ENCODE data around the gene ZNF469.
"Not testable (repeated sequence)": the region's sequence is repeated elsewhere in the genome, so short reads cannot be mapped to it uniquely, and the experiment has no call there.

Gene ZNF469

GRCh38 chr16:88360401-88360800, 22.4 kb upstream of the ZNF469 start:
- DNase-seq (ENCODE audit: low read depth in 2 of 2): not testable (repeated sequence)

- DNase-seq (ENCODE audit: low read depth in 2 of 2): no peak
Measured at GRCh38 chr16:88360999-88361398, 21.8 kb upstream of the ZNF469 start.

- DNase-seq (ENCODE audit: low read depth in 2 of 2): no peak
Measured at GRCh38 chr16:88361775-88362174, 21.0 kb upstream of the ZNF469 start.

- no peak for DNase-seq (ENCODE audit: low read depth in 2 of 2)
Measured at GRCh38 chr16:88363239-88363891, 19.4 kb upstream of the ZNF469 start.

- no peak for DNase-seq (ENCODE audit: low read depth in 2 of 2)
Measured at GRCh38 chr16:88365244-88365865, 17.4 kb upstream of the ZNF469 start.

- DNase-seq (ENCODE audit: low read depth in 2 of 2): no peak
Measured at GRCh38 chr16:88366032-88366703, 16.6 kb upstream of the ZNF469 start.

GRCh38 chr16:88366704-88367047, 16.1 kb upstream of the ZNF469 start:
- DNase-seq (ENCODE audit: low read depth in 2 of 2): no peak

- DNase-seq (ENCODE audit: low read depth in 2 of 2): no peak
Measured at GRCh38 chr16:88367560-88367959, 15.2 kb upstream of the ZNF469 start.

- no peak for DNase-seq (ENCODE audit: low read depth in 2 of 2)
Measured at GRCh38 chr16:88368036-88368435, 14.7 kb upstream of the ZNF469 start.

GRCh38 chr16:88368994-88369393, 13.8 kb upstream of the ZNF469 start:
- no peak for DNase-seq (ENCODE audit: low read depth in 2 of 2)

- no peak for DNase-seq (ENCODE audit: low read depth in 2 of 2)
Measured at GRCh38 chr16:88369447-88370008, 13.2 kb upstream of the ZNF469 start.

- no peak for DNase-seq (ENCODE audit: low read depth in 2 of 2)
Measured at GRCh38 chr16:88370365-88370764, 12.4 kb upstream of the ZNF469 start.

GRCh38 chr16:88372522-88372921, 10.2 kb upstream of the ZNF469 start:
- DNase-seq (ENCODE audit: low read depth in 2 of 2): no peak

GRCh38 chr16:88373211-88373610, 9.5 kb upstream of the ZNF469 start:
- no peak for DNase-seq (ENCODE audit: low read depth in 2 of 2)

- no peak for DNase-seq (ENCODE audit: low read depth in 2 of 2)
Measured at GRCh38 chr16:88373927-88374492, 8.7 kb upstream of the ZNF469 start.

GRCh38 chr16:88374736-88375135, 8.0 kb upstream of the ZNF469 start:
- no peak for DNase-seq (ENCODE audit: low read depth in 2 of 2)

- no peak for DNase-seq (ENCODE audit: low read depth in 2 of 2)
Measured at GRCh38 chr16:88375236-88375975, 7.4 kb upstream of the ZNF469 start.

GRCh38 chr16:88375996-88376834, 6.5 kb upstream of the ZNF469 start:
- DNase-seq (ENCODE audit: low read depth in 2 of 2): no peak

GRCh38 chr16:88376835-88377726, 5.7 kb upstream of the ZNF469 start:
- DNase-seq (ENCODE audit: low read depth in 2 of 2): no peak

- DNase-seq (ENCODE audit: low read depth in 2 of 2): no peak
Measured at GRCh38 chr16:88377961-88378360, 4.8 kb upstream of the ZNF469 start.
